Spleen (tissue), 13 donors: ENCODE results near the gene ZMYM1. TPM values are rescaled to one million over a fixed set of nuclear protein-coding genes. Genes with fewer than 3 reads are reported as not detected.
A peak's percentile ranks its signal among the peaks of the same experiment; 100 is the strongest.

Experiments
- DNase-seq: peaks from one replicate; pipeline ENCODE4 v3.0.0-alpha.2; 2020
- H3K27ac ChIP-seq, 8 donors: fragments of 200-600 bp; sonication (generic) in 7 of 8; 1 replicate in 4 of 8; 2 replicates in 4 of 8; pipeline versions ENCODE4 v1.5.0 to v1.8.0; 2016 to 2021; ENCODE audit warnings: inconsistent platforms in 4 of 8, mild to moderate bottlenecking in 4 of 8, moderate library complexity in 1 of 8
- H3K27me3 ChIP-seq, 7 donors: fragments of 200-600 bp; sonication (generic) in 6 of 7; replicated peaks in 1 of 7; 1 replicate in 4 of 7; 2 replicates in 3 of 7; pipeline versions ENCODE4 v1.5.0 to v1.8.0; 2016 to 2021; ENCODE audit warnings: inconsistent platforms in 3 of 7, mild to moderate bottlenecking in 1 of 7
- H3K36me3 ChIP-seq, 6 donors: fragments of 200-600 bp; sonication (generic) in 5 of 6; 1 replicate in 4 of 6; 2 replicates in 2 of 6; pipeline versions ENCODE4 v1.5.0 to v1.8.0; 2016 to 2021; ENCODE audit warnings: inconsistent platforms in 2 of 6
- H3K4me1 ChIP-seq, 6 donors: fragments of 200-600 bp; sonication (generic) in 5 of 6; 1 replicate in 3 of 6; 2 replicates in 3 of 6; pipeline versions ENCODE4 v1.5.0 to v1.8.0; 2016 to 2021; ENCODE audit warnings: inconsistent platforms in 3 of 6
- H3K4me3 ChIP-seq, 8 donors: fragments of 200-600 bp; sonication (generic) in 7 of 8; 1 replicate in 4 of 8; 2 replicates in 4 of 8; pipeline versions ENCODE4 v1.5.0 to v1.8.0; 2016 to 2021; ENCODE audit warnings: inconsistent platforms in 4 of 8, mild to moderate bottlenecking in 4 of 8, moderate library complexity in 2 of 8
- H3K9me3 ChIP-seq, 8 donors: fragments of 200-600 bp; sonication (generic) in 7 of 8; 1 replicate in 4 of 8; 2 replicates in 4 of 8; pipeline versions ENCODE4 v1.5.0 to v1.8.0; 2016 to 2021; ENCODE audit warnings: inconsistent platforms in 4 of 8
- CTCF ChIP-seq, 11 experiments: fragments of 200-600 bp in 7 of 11; fragments of 450-650 bp in 4 of 11; sonication (generic) in 4 of 11; IDR thresholded peaks in 8 of 11; conservative IDR thresholded peaks in 3 of 11; 1 replicate in 7 of 11; 2 replicates in 4 of 11; pipeline versions ENCODE4 v1.4.0 to v1.8.0; 2016 to 2021; ENCODE audit warnings: antibody characterized with exemption in 11 of 11, inconsistent platforms in 4 of 11, mild to moderate bottlenecking in 1 of 11
- POLR2A ChIP-seq, 3 donors: fragments of 450-650 bp; IDR thresholded peaks; one replicate each; pipeline ENCODE4 v1.5.1; 2017; ENCODE audit warnings: antibody characterized with exemption in 3 of 3, mild to moderate bottlenecking in 1 of 3
- POLR2AphosphoS5 ChIP-seq, 3 donors: sonication (generic); formaldehyde crosslinking; IDR thresholded peaks; one replicate each; pipeline ENCODE4 v1.5.1; 2017; ENCODE audit warnings: antibody characterized with exemption in 3 of 3
- WGBS, 5 donors: extraction: QIAGEN DNeasy Blood & Tissue Kit in 3 of 5; methylation state at CpG; one replicate each; pipeline versions ENCODE4 v1.1.5 to v1.1.7; 2013 to 2018; 5-methylcytosine and 5-hydroxymethylcytosine counted together
- intact Hi-C: fragments of 100-400 bp; cut with DNase I; formaldehyde crosslinking; loops from one replicate; pipeline ENCODE4 v1.15.0; 2023; ENCODE audit warnings: low total_unique reads
- long read RNA-seq, 2 donors: transcript quantifications; one replicate each; lab custom pipeline, GENCODE V29; 2026
- polyA plus RNA-seq, 3 donors: library from polyadenylated mRNA; stranded (reverse); fragments of 200-250 nt; gene quantifications; one replicate each; pipeline ENCODE4 v1.2.1, GENCODE V29; 2013
- total RNA-seq, 7 donors: library from RNA; depleted of rRNA in 3 of 7; stranded (reverse); fragments of >200 nt in 3 of 7; fragmentation: NEBNext Ultra II Directional in 4 of 7; extraction: Animal tissue kit (Norgen Biotek cat#: 25700) in 4 of 7; gene quantifications; one replicate each; pipeline versions ENCODE4 v1.1.0 to v1.2.1, GENCODE V29; 2016 to 2021
- donor health status: healthy with polysubstance abuse.
- donor health status: DM: no; HTN: no; CAD: no; lungs with moderate emphysema.
- donor health status: DM: no; HTN: no; CAD: no.
- donor health status: Bipolar disorder and iron deficiency.
- donor health status: healthy.
- donor health status: DM: no; HTN: no; CAD: no.
- donor health status: DM: yes; HTN: yes; CAD: no.

Gene ZMYM1
- total RNA-seq (10 to 100 TPM; 14.9 to 21.7 (median 18.9) TPM), polyA plus RNA-seq (1 to 10 TPM; 3.0 to 6.0 (median 3.8) TPM)
- long read RNA-seq, donor 1, full-length matches to known transcripts = 3 of 3 reads
- long read RNA-seq, donor 1, partial matches to known transcripts = 0 of 3 reads
- long read RNA-seq, donor 1, other reads (novel, unspliced or antisense) = 0 of 3 reads
- long read RNA-seq, donor 2 = 0 reads

- peak within 1 kb of the TSS; percentile 87 to 95 (median 91) for H3K27ac ChIP-seq
- H3K36me3 ChIP-seq = no peaks in the 10 kb centered on the region
- peak within 1 kb of the TSS; percentile 53 to 76 (median 62) for H3K4me3 ChIP-seq
- peaks cover 0 to 2% (median 0%) of the 10 kb centered on the region in 7 donors for H3K27me3 ChIP-seq
- DNase-seq = peak; percentile 95
- H3K4me1 ChIP-seq = peaks cover 9 to 32% (median 19%) of the 10 kb centered on the region in 6 donors
- 0 to 1% (median 0%) methylated on average over 36 to 52 of the region's 52 CpGs for WGBS, 5 donors
- intact Hi-C loops = no loop called here
- TF ChIP-seq POLR2A (IDR thresholded peaks at IDR 0.05) = peak in 2 of 3 donors; percentile 10 to 25
- peak; percentile 89 to 92 (median 90) for TF ChIP-seq POLR2AphosphoS5 (IDR thresholded peaks at IDR 0.05)
- no peak for TF ChIP-seq CTCF (IDR thresholded peaks at IDR 0.05 in 8 of 11, conservative IDR thresholded peaks at IDR 0.05 in 3 of 11)
- peaks cover 0 to 4% (median 0%) of the 10 kb centered on the region in 8 donors for H3K9me3 ChIP-seq
Observed at GRCh38 chr1:35079003-35079930, at the start of gene ZMYM1. TSS of gene ZMYM1 (plus strand) at chr1:35079385. CDS start at chr1:35093988, 14,603 bp downstream.

- no peak for TF ChIP-seq POLR2A (IDR thresholded peaks at IDR 0.05)
- no peak for TF ChIP-seq CTCF (IDR thresholded peaks at IDR 0.05 in 8 of 11, conservative IDR thresholded peaks at IDR 0.05 in 3 of 11)
- TF ChIP-seq POLR2AphosphoS5 (IDR thresholded peaks at IDR 0.05) = no peak
- H3K27me3 ChIP-seq = no peaks in the 10 kb centered on the region
- peak overlapping the region in 4 of 8 donors; percentile 91 to 95 (median 94) for H3K27ac ChIP-seq
- DNase-seq = no peak
- peaks cover 16 to 68% (median 35%) of the 10 kb centered on the region in 6 donors for H3K4me1 ChIP-seq
- peaks cover 0 to 36% (median 8%) of the 10 kb centered on the region in 6 donors for H3K36me3 ChIP-seq
- peak overlapping the region in 6 of 8 donors; percentile 72 to 90 (median 82) for H3K4me3 ChIP-seq
- peaks cover 0 to 22% (median 18%) of the 10 kb centered on the region in 8 donors for H3K9me3 ChIP-seq
- intact Hi-C loops = loop anchor here (10.0 kb wide), 1 partner anchor 245 kb away; no protein-coding TSS in a partner anchor
Observed at GRCh38 chr1:35029761-35030160, 49.4 kb upstream of the ZMYM1 start.

GRCh38 chr1:35030338-35030737 lies 48.8 kb upstream of the ZMYM1 start:
- intact Hi-C loops = no loop called here

More at GRCh38 chr1:35030338-35030737, 48.8 kb upstream of the ZMYM1 start:
- H3K9me3 ChIP-seq = peaks cover 0 to 22% (median 18%) of the 10 kb centered on the region in 8 donors
- 39 to 65% (median 50%) methylated on average over 5 of the region's 5 CpGs for WGBS, 5 donors
- H3K4me3 ChIP-seq = peak overlapping the region; percentile 61 to 90 (median 79)
- TF ChIP-seq POLR2AphosphoS5 (IDR thresholded peaks at IDR 0.05) (no peak), POLR2A (IDR thresholded peaks at IDR 0.05) (no peak), CTCF (IDR thresholded peaks at IDR 0.05 in 8 of 11, conservative IDR thresholded peaks at IDR 0.05 in 3 of 11) (no peak)
- peaks cover 0 to 30% (median 8%) of the 10 kb centered on the region in 6 donors for H3K36me3 ChIP-seq
- H3K27me3 ChIP-seq = no peaks in the 10 kb centered on the region
- DNase-seq = no peak
- H3K27ac ChIP-seq = peak overlapping the region; percentile 75 to 95 (median 94)
- H3K4me1 ChIP-seq = peaks cover 16 to 64% (median 35%) of the 10 kb centered on the region in 6 donors
